ENCODE results near the gene TUBA3E.

DNA sequence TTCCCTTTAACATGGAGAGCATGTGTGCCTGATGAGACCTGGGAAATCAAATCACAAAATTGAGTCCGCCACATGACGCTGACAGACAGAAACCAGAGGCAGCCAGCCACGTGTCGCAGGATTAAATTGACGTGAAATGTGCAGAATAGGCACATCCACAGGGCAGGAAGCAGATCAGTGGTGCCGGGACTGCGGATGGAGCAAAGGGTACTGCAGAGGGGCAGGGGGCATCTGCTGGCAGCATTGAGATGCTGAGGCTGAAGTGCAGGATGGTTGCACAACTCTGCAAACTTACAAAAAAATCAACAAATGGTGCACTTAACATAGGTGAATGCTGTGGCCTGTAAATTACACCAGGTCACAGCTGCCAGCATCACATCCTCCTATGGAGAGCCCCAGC lies 48.2 kb upstream of the TUBA3E start:
- TF ChIP-seq POLR2A (IDR thresholded peaks at IDR 0.05) (no peak), POLR2AphosphoS5 (IDR thresholded peaks at IDR 0.05) (no peak)
- TF ChIP-seq, protein P1, sequence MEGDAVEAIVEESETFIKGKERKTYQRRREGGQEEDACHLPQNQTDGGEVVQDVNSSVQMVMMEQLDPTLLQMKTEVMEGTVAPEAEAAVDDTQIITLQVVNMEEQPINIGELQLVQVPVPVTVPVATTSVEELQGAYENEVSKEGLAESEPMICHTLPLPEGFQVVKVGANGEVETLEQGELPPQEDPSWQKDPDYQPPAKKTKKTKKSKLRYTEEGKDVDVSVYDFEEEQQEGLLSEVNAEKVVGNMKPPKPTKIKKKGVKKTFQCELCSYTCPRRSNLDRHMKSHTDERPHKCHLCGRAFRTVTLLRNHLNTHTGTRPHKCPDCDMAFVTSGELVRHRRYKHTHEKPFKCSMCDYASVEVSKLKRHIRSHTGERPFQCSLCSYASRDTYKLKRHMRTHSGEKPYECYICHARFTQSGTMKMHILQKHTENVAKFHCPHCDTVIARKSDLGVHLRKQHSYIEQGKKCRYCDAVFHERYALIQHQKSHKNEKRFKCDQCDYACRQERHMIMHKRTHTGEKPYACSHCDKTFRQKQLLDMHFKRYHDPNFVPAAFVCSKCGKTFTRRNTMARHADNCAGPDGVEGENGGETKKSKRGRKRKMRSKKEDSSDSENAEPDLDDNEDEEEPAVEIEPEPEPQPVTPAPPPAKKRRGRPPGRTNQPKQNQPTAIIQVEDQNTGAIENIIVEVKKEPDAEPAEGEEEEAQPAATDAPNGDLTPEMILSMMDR (IDR thresholded peaks at IDR 0.05) = no peak
